ENCODE measurements around the gene ZNF397. TPM values are rescaled to one million over a fixed set of nuclear protein-coding genes. Genes with fewer than 3 reads are reported as not detected.
A peak's percentile ranks its signal among the peaks of the same experiment; 100 is the strongest.

The ZNF397 gene
- total RNA-seq, 1 experiment from 2014 or later, result 35.3 TPM

GRCh38 chr18:35192415-35192814, 48.4 kb upstream of the ZNF397 start:
- no peak overlapping the region for H3K27ac ChIP-seq (ENCODE audit: insufficient read length, low read depth, low read length)

More at GRCh38 chr18:35192415-35192814, 48.4 kb upstream of the ZNF397 start:
- Histone ChIP-seq H2AK5ac (ENCODE audit: insufficient read length, low read length) (no peak overlapping the region), H3K79me1 (ENCODE audit: insufficient read depth, low read depth, low read length, poor library complexity, severe bottlenecking) (no peaks in the 10 kb centered on the region), H3K4ac (ENCODE audit: low read depth, low read length) (no peak overlapping the region), H3K23me2 (ENCODE audit: insufficient read length, low read depth, low read length, poor library complexity, severe bottlenecking) (peaks cover 4% of the 10 kb centered on the region), H3K4me1 (ENCODE audit: insufficient read depth, low read length) (peaks cover 10% of the 10 kb centered on the region), H3K4me2 (ENCODE audit: insufficient read depth, insufficient read length, low read length) (no peak overlapping the region), H3K9me3 (ENCODE audit: control insufficient read depth, low read depth, low read length) (no peaks in the 10 kb centered on the region), H2BK12ac (ENCODE audit: insufficient read length, low read depth, low read length) (no peak overlapping the region), H2BK5ac (ENCODE audit: insufficient read length, low read length) (no peak overlapping the region), H2BK15ac (ENCODE audit: low read depth, low read length) (no peak overlapping the region), H3K14ac (ENCODE audit: insufficient read depth, low read length) (no peak overlapping the region), H2AFZ (ENCODE audit: low read length) (no peak overlapping the region), H3K18ac (ENCODE audit: insufficient read length, low read depth, low read length) (no peak overlapping the region), H2BK120ac (ENCODE audit: low read depth, low read length, poor library complexity, severe bottlenecking) (no peak overlapping the region), H2BK20ac (ENCODE audit: low read depth, low read length, poor library complexity, severe bottlenecking) (no peak overlapping the region), H3K79me2 (ENCODE audit: insufficient read depth, low read length) (no peaks in the 10 kb centered on the region), H4K5ac (ENCODE audit: insufficient read length, low read depth, low read length) (no peak overlapping the region), H3T11ph (ENCODE audit: low read length) (no peak overlapping the region), H3K23ac (ENCODE audit: insufficient read length, low read depth, low read length) (no peak overlapping the region), H4K91ac (ENCODE audit: insufficient read length, low read depth, low read length) (no peak overlapping the region), H3K27me3 (ENCODE audit: insufficient read depth, low read length) (no peaks in the 10 kb centered on the region), H3K9ac (ENCODE audit: extremely low read depth, insufficient read length, low read length) (no peak overlapping the region), H4K20me1 (ENCODE audit: control insufficient read depth, insufficient read depth, insufficient read length) (no peaks in the 10 kb centered on the region), H3K56ac (ENCODE audit: insufficient read length, low read depth, low read length) (no peak overlapping the region), H4K8ac (replicated peaks; ENCODE audit: insufficient read length, low read depth, low read length) (no peak overlapping the region)
- no peak for DNase-seq
- TF ChIP-seq, protein P1, sequence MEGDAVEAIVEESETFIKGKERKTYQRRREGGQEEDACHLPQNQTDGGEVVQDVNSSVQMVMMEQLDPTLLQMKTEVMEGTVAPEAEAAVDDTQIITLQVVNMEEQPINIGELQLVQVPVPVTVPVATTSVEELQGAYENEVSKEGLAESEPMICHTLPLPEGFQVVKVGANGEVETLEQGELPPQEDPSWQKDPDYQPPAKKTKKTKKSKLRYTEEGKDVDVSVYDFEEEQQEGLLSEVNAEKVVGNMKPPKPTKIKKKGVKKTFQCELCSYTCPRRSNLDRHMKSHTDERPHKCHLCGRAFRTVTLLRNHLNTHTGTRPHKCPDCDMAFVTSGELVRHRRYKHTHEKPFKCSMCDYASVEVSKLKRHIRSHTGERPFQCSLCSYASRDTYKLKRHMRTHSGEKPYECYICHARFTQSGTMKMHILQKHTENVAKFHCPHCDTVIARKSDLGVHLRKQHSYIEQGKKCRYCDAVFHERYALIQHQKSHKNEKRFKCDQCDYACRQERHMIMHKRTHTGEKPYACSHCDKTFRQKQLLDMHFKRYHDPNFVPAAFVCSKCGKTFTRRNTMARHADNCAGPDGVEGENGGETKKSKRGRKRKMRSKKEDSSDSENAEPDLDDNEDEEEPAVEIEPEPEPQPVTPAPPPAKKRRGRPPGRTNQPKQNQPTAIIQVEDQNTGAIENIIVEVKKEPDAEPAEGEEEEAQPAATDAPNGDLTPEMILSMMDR (conservative IDR thresholded peaks at IDR 0.05), result no peak
- no peaks in the 10 kb centered on the region; a peak in 1 of 7 replicates for H3K36me3 Mint-ChIP-seq (ENCODE audit: insufficient read depth in 1 of 3, low read depth in 3 of 3)
- H3K4me3 Mint-ChIP-seq, result no peak overlapping the region
- H3K4me1 Mint-ChIP-seq, result peaks cover 44 to 58% of the 10 kb centered on the region in 2 experiments
- peak overlapping the region in 1 of 3 experiments; percentile 39; a peak in 2 of 7 replicates for H3K27ac Mint-ChIP-seq
- no CpG with 5 or more reads among the region's 4 CpGs for WGBS (ENCODE audit: extremely low coverage, insufficient read length, low lambda C conversion rate)
- H3K9me3 Mint-ChIP-seq, result no peaks in the 10 kb centered on the region
- H3K27me3 Mint-ChIP-seq (ENCODE audit: low read depth), result no peaks in the 10 kb centered on the region

Measured in H9 (cell line).